ENCODE data around the gene IL7R.
A peak's percentile ranks its signal among the peaks of the same experiment; 100 is the strongest.
"Not testable (repeated sequence)": the region's sequence is repeated elsewhere in the genome, so short reads cannot be mapped to it uniquely, and the experiment has no call there.

The IL7R gene

GRCh38 chr5:35890021-35891020, 33.6 kb downstream of the IL7R start:
- no peak overlapping the region for H3K4me3 ChIP-seq (ENCODE audit: severe bottlenecking)
- no peak for DNase-seq (ENCODE audit: low spot score)
- no peaks in the 10 kb centered on the region for H3K36me3 ChIP-seq (ENCODE audit: low read depth)
- no peaks in the 10 kb centered on the region for H3K9me3 ChIP-seq (ENCODE audit: severe bottlenecking)
- no peaks in the 10 kb centered on the region for H3K4me1 ChIP-seq (ENCODE audit: insufficient read depth, poor library complexity, severe bottlenecking)
- peak; percentile 41; the same call in 1 of the 3 replicates for ATAC-seq (ENCODE audit: low read depth)
- H3K27ac ChIP-seq (ENCODE audit: poor library complexity, severe bottlenecking): no peak overlapping the region
- TF ChIP-seq, protein P1, sequence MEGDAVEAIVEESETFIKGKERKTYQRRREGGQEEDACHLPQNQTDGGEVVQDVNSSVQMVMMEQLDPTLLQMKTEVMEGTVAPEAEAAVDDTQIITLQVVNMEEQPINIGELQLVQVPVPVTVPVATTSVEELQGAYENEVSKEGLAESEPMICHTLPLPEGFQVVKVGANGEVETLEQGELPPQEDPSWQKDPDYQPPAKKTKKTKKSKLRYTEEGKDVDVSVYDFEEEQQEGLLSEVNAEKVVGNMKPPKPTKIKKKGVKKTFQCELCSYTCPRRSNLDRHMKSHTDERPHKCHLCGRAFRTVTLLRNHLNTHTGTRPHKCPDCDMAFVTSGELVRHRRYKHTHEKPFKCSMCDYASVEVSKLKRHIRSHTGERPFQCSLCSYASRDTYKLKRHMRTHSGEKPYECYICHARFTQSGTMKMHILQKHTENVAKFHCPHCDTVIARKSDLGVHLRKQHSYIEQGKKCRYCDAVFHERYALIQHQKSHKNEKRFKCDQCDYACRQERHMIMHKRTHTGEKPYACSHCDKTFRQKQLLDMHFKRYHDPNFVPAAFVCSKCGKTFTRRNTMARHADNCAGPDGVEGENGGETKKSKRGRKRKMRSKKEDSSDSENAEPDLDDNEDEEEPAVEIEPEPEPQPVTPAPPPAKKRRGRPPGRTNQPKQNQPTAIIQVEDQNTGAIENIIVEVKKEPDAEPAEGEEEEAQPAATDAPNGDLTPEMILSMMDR (IDR thresholded peaks at IDR 0.05; ENCODE audit: poor library complexity, severe bottlenecking): no peak
- no peaks in the 10 kb centered on the region for H3K27me3 ChIP-seq (ENCODE audit: insufficient read depth, poor library complexity, severe bottlenecking)

- not testable (repeated sequence) for ATAC-seq (ENCODE audit: low read depth); H3K4me3 ChIP-seq (ENCODE audit: severe bottlenecking); H3K9me3 ChIP-seq (ENCODE audit: severe bottlenecking); DNase-seq (ENCODE audit: low spot score); H3K27ac ChIP-seq (ENCODE audit: poor library complexity, severe bottlenecking); H3K27me3 ChIP-seq (ENCODE audit: insufficient read depth, poor library complexity, severe bottlenecking); H3K36me3 ChIP-seq (ENCODE audit: low read depth); H3K4me1 ChIP-seq (ENCODE audit: insufficient read depth, poor library complexity, severe bottlenecking)
These were observed 36.1 kb downstream of the IL7R start for GRCh38 chr5:35892799-35893198.

GRCh38 chr5:35894131-35894530, 37.4 kb downstream of the IL7R start:
- TF ChIP-seq, protein P1 (IDR thresholded peaks at IDR 0.05; ENCODE audit: poor library complexity, severe bottlenecking): no peak
- Histone ChIP-seq H3K27me3 (ENCODE audit: insufficient read depth, poor library complexity, severe bottlenecking) (no peaks in the 10 kb centered on the region), H3K4me3 (ENCODE audit: severe bottlenecking) (no peak overlapping the region), H3K36me3 (ENCODE audit: low read depth) (no peaks in the 10 kb centered on the region), H3K4me1 (ENCODE audit: insufficient read depth, poor library complexity, severe bottlenecking) (no peaks in the 10 kb centered on the region), H3K9me3 (ENCODE audit: severe bottlenecking) (no peaks in the 10 kb centered on the region), H3K27ac (ENCODE audit: poor library complexity, severe bottlenecking) (no peak overlapping the region)
- no peak for DNase-seq (ENCODE audit: low spot score)
- ATAC-seq (ENCODE audit: low read depth): no peak

GRCh38 chr5:35898952-35899660, 42.4 kb downstream of the IL7R start:
- H3K27ac ChIP-seq (ENCODE audit: poor library complexity, severe bottlenecking): no peak overlapping the region
- H3K4me3 ChIP-seq (ENCODE audit: severe bottlenecking): no peak overlapping the region
- H3K27me3 ChIP-seq (ENCODE audit: insufficient read depth, poor library complexity, severe bottlenecking): no peaks in the 10 kb centered on the region
- no peak for DNase-seq (ENCODE audit: low spot score)
- no peaks in the 10 kb centered on the region for H3K36me3 ChIP-seq (ENCODE audit: low read depth)
- TF ChIP-seq, protein P1 (IDR thresholded peaks at IDR 0.05; ENCODE audit: poor library complexity, severe bottlenecking): no peak
- no peak for ATAC-seq (ENCODE audit: low read depth)
- no peaks in the 10 kb centered on the region for H3K9me3 ChIP-seq (ENCODE audit: severe bottlenecking)
- H3K4me1 ChIP-seq (ENCODE audit: insufficient read depth, poor library complexity, severe bottlenecking): no peaks in the 10 kb centered on the region

DNA sequence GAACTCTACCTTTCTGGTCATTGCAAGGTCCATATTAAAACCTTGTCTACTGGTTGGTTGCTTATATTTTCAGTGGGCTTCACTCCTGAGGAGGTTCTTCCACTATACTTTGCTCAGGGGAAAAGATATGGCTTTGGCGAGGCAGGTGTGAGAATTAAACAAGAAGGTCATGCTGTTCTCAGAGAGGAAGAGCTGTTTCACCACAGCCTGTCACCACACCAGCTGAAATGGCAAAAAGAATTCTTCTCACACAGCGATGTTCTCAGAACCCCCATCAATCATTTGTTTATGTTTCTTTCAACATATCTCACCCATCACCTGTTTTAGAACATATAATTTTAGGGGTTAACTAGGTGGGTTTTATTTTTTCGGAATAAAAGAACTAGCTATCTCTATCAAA, 43.1 kb downstream of the IL7R start:
- Histone ChIP-seq H3K27ac (ENCODE audit: poor library complexity, severe bottlenecking) (no peak overlapping the region), H3K27me3 (ENCODE audit: insufficient read depth, poor library complexity, severe bottlenecking) (no peaks in the 10 kb centered on the region), H3K4me1 (ENCODE audit: insufficient read depth, poor library complexity, severe bottlenecking) (no peaks in the 10 kb centered on the region), H3K9me3 (ENCODE audit: severe bottlenecking) (no peaks in the 10 kb centered on the region), H3K36me3 (ENCODE audit: low read depth) (no peaks in the 10 kb centered on the region), H3K4me3 (ENCODE audit: severe bottlenecking) (no peak overlapping the region)
- TF ChIP-seq, protein P1 (IDR thresholded peaks at IDR 0.05; ENCODE audit: poor library complexity, severe bottlenecking): no peak
- no peak for DNase-seq (ENCODE audit: low spot score)
- ATAC-seq (ENCODE audit: low read depth): no peak

Measured in RWPE2 (cell line).